ENCODE measurements around the gene SLC1A6. TPM values are rescaled to one million over a fixed set of nuclear protein-coding genes. Genes with fewer than 3 reads are reported as not detected.

The SLC1A6 gene
- total RNA-seq, 1 donor from 2014 or later, result not detected

DNA sequence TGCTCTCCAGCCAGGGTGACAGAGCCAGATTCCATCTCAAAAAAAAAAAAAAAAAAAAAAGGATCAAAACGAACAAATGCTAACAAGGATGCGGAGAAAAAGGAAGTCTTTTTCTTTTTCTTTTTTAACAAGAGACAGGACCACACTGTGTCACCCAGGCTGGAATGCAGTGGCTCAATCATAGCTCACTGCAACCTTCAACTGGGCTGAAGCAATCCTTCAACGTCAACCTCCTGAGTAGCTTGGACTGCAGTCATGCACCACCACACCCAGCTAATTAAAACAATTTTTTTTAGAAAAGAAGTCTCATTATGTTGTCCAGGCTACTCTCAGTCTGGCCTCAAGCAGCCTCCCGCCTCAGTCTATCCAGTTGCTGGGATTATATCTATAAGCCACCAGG lies 73.0 kb downstream of the SLC1A6 start:
- Histone ChIP-seq H3K27me3 (ENCODE audit: control insufficient read depth, insufficient read depth, low read length) (no peaks in the 10 kb centered on the region), H3K4me3 (ENCODE audit: low read depth, low read length) (no peak overlapping the region), H3K36me3 (ENCODE audit: control insufficient read depth, insufficient read depth, low read length) (no peaks in the 10 kb centered on the region)
- TF ChIP-seq, protein P1, sequence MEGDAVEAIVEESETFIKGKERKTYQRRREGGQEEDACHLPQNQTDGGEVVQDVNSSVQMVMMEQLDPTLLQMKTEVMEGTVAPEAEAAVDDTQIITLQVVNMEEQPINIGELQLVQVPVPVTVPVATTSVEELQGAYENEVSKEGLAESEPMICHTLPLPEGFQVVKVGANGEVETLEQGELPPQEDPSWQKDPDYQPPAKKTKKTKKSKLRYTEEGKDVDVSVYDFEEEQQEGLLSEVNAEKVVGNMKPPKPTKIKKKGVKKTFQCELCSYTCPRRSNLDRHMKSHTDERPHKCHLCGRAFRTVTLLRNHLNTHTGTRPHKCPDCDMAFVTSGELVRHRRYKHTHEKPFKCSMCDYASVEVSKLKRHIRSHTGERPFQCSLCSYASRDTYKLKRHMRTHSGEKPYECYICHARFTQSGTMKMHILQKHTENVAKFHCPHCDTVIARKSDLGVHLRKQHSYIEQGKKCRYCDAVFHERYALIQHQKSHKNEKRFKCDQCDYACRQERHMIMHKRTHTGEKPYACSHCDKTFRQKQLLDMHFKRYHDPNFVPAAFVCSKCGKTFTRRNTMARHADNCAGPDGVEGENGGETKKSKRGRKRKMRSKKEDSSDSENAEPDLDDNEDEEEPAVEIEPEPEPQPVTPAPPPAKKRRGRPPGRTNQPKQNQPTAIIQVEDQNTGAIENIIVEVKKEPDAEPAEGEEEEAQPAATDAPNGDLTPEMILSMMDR (IDR thresholded peaks at IDR 0.05; ENCODE audit: insufficient read depth, low read length, poor library complexity, severe bottlenecking), result no peak
- DNase-seq (ENCODE audit: low read depth), result no peak

DNA sequence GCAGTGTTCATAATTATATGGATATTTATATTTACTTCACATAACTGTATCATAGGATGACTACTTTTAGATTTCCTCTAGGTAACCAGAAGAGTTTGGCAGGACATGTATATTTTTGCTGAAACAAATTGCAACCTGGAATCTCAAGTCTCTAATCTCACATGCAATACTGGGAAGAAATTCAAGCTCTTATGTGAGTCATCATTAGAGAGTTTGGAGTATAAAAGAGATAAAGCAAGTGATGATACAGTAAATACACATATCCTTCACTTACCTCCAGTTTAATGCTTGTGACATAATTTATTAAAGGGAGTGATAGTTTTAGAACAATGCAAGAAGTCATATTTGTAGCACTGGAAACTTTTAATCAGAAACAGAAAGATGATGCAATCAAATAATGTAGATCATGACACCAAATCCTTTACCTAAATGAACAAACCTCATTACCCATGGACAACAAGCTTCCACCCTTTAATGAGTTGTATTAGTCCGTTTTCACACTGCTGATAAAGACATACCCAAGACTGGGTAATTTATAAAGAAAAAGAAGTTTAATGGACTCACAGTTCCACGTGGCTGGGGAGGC lies 77.9 kb downstream of the SLC1A6 start:
- no peak for DNase-seq (ENCODE audit: low read depth)
- Histone ChIP-seq H3K27me3 (ENCODE audit: control insufficient read depth, insufficient read depth, low read length) (no peaks in the 10 kb centered on the region), H3K4me3 (ENCODE audit: low read depth, low read length) (no peak overlapping the region), H3K36me3 (ENCODE audit: control insufficient read depth, insufficient read depth, low read length) (no peaks in the 10 kb centered on the region)
- TF ChIP-seq, protein P1 (IDR thresholded peaks at IDR 0.05; ENCODE audit: insufficient read depth, low read length, poor library complexity, severe bottlenecking), result no peak

Other genes with a start within 250 kb of the SLC1A6 start
- 0.21 and 0.27 TPM in 2 replicates for gene ADGRE2, start 201.3 kb downstream of the SLC1A6 start, total RNA-seq
- gene OR7A5, start 144.7 kb downstream of the SLC1A6 start, total RNA-seq, result not detected in 2 replicates
- gene OR7C1, start 144.7 kb downstream of the SLC1A6 start, total RNA-seq, result not detected in 2 replicates
- not detected in 2 replicates for gene OR7A10, start 130.9 kb downstream of the SLC1A6 start, total RNA-seq
- not detected in 2 replicates for gene OR7A17, start 93.7 kb downstream of the SLC1A6 start, total RNA-seq
- not detected in 2 replicates for gene OR7C2, start 38.4 kb downstream of the SLC1A6 start, total RNA-seq
- gene CASP14, start 69.6 kb upstream of the SLC1A6 start, total RNA-seq, result not detected in 2 replicates
- not detected in 2 replicates for gene OR1I1, start 102.3 kb upstream of the SLC1A6 start, total RNA-seq
- gene SYDE1, start 127.5 kb upstream of the SLC1A6 start, total RNA-seq, result 28.4 and 47.0 TPM in 2 replicates
- 32.8 and 34.0 TPM in 2 replicates for gene NOTCH3, start 221.1 kb upstream of the SLC1A6 start, total RNA-seq